HFFc6 (cell line): ENCODE measurements around the gene TACR1. TPM values are rescaled to one million over a fixed set of nuclear protein-coding genes. Genes with fewer than 3 reads are reported as not detected.

ENCODE experiments used
- DNase-seq: peaks from one replicate; pipeline ENCODE4 v3.0.0-alpha.2; 2018
- H3K27ac Mint-ChIP-seq: 2 replicates; pipeline ENCODE4 v1.8.0; 2020; ENCODE audit warnings: mild to moderate bottlenecking, mixed read lengths
- H3K27me3 Mint-ChIP-seq: 2 replicates; pipeline ENCODE4 v1.8.0; 2021; ENCODE audit warnings: mild to moderate bottlenecking, moderate library complexity, mixed read lengths; ENCODE audit not compliant: insufficient read depth
- H3K36me3 Mint-ChIP-seq: 2 replicates; pipeline ENCODE4 v1.8.0; 2021; ENCODE audit warnings: low read depth, mixed read lengths
- H3K4me1 Mint-ChIP-seq: 2 replicates; pipeline ENCODE4 v1.8.0; 2020; ENCODE audit warnings: low read depth, mixed read lengths
- H3K4me3 Mint-ChIP-seq: 2 replicates; pipeline ENCODE4 v1.8.0; 2020; ENCODE audit warnings: mild to moderate bottlenecking, moderate library complexity, mixed read lengths
- H3K9me3 Mint-ChIP-seq: 2 replicates; pipeline ENCODE4 v1.8.0; 2020; ENCODE audit warnings: mild to moderate bottlenecking, mixed read lengths
- CTCF ChIP-seq: fragments of 200-600 bp; sonication (generic); IDR thresholded peaks from 2 replicates; pipeline ENCODE4 v1.5.0; 2021; ENCODE audit warnings: antibody characterized with exemption, mild to moderate bottlenecking
- total RNA-seq, 6 experiments: library from RNA; stranded (reverse); fragmentation: NEBNext Ultra II Directional; extraction: Animal tissue kit (Norgen Biotek cat#: 25700); gene quantifications; 2 replicates in 1 of 6; 3 replicates in 5 of 6; pipeline ENCODE4 v1.2.3, GENCODE V29; 2021

Gene TACR1
- total RNA-seq, 6 experiments from 2014 or later = 0.10 to 0.18 (median 0.17) TPM; not detected in 1

GRCh38 chr2:75208738-75209137 lies 9.4 kb upstream of the TACR1 start:
- Mint-ChIP-seq H3K27me3 (peaks cover 4% of the 10 kb centered on the region; the same call in 1 of the 2 replicates), H3K9me3 (no peaks in the 10 kb centered on the region), H3K36me3 (no peaks in the 10 kb centered on the region), H3K27ac (no peak overlapping the region), H3K4me1 (no peaks in the 10 kb centered on the region), H3K4me3 (no peak overlapping the region)
- no peak for TF ChIP-seq CTCF
- DNase-seq = no peak

GRCh38 chr2:75204833-75205232 lies 5.5 kb upstream of the TACR1 start:
- TF ChIP-seq CTCF = no peak
- DNase-seq = no peak
- Mint-ChIP-seq H3K4me3 (no peak overlapping the region), H3K27ac (no peak overlapping the region), H3K9me3 (no peaks in the 10 kb centered on the region), H3K36me3 (no peaks in the 10 kb centered on the region), H3K27me3 (peaks cover 4% of the 10 kb centered on the region), H3K4me1 (peaks cover 8% of the 10 kb centered on the region)

GRCh38 chr2:75202359-75202758 lies 3.0 kb upstream of the TACR1 start:
- Mint-ChIP-seq H3K36me3 (no peaks in the 10 kb centered on the region), H3K4me3 (no peak overlapping the region), H3K4me1 (peaks cover 13% of the 10 kb centered on the region), H3K27ac (no peak overlapping the region), H3K9me3 (no peaks in the 10 kb centered on the region), H3K27me3 (peaks cover 17% of the 10 kb centered on the region)
- no peak for DNase-seq
- no peak for TF ChIP-seq CTCF

- DNase-seq = peak; percentile 13
- peak overlapping the region; percentile 93 for H3K4me3 Mint-ChIP-seq
- no peak overlapping the region for H3K27ac Mint-ChIP-seq
- no peak for TF ChIP-seq CTCF
- H3K4me1 Mint-ChIP-seq = peaks cover 13% of the 10 kb centered on the region
- H3K27me3 Mint-ChIP-seq = peaks cover 24% of the 10 kb centered on the region
- no peaks in the 10 kb centered on the region for H3K9me3 Mint-ChIP-seq
- no peaks in the 10 kb centered on the region for H3K36me3 Mint-ChIP-seq
Measured at GRCh38 chr2:75200140-75201096, 1.1 kb upstream of the TACR1 start.

GRCh38 chr2:75195076-75195691 lies 4.1 kb downstream of the TACR1 start:
- Mint-ChIP-seq H3K27me3 (peaks cover 30% of the 10 kb centered on the region), H3K4me1 (peaks cover 7% of the 10 kb centered on the region), H3K27ac (no peak overlapping the region), H3K4me3 (no peak overlapping the region), H3K9me3 (no peaks in the 10 kb centered on the region), H3K36me3 (no peaks in the 10 kb centered on the region)
- no peak for DNase-seq
- TF ChIP-seq CTCF = no peak
